Effector memory CD8-positive, alpha-beta T cell (primary cell): ENCODE measurements around the gene FBXW9.
"Not testable (repeated sequence)": the region's sequence is repeated elsewhere in the genome, so short reads cannot be mapped to it uniquely, and the experiment has no call there.

ENCODE experiments used
- ATAC-seq: fragments of 150-1000 bp; cut with Tn5 transposase; replicated peaks from 2 replicates; pipeline ENCODE4 v1.10.0; 2021; ENCODE audit warnings: mild to moderate bottlenecking, moderate library complexity
- DNase-seq, 3 experiments: peaks; one replicate each; pipeline ENCODE4 v3.0.0; 2021
- H3K27ac Mint-ChIP-seq, 2 donors: one replicate each; pipeline ENCODE4 v1.8.0; 2022; ENCODE audit warnings: mild to moderate bottlenecking in 2 of 2, mixed read lengths in 2 of 2, moderate library complexity in 2 of 2
- H3K27me3 Mint-ChIP-seq, 2 donors: one replicate each; pipeline ENCODE4 v1.8.0; 2022; ENCODE audit warnings: mixed read lengths in 2 of 2
- H3K36me3 Mint-ChIP-seq: one replicate; pipeline ENCODE4 v1.8.0; 2022; ENCODE audit warnings: mild to moderate bottlenecking, moderate library complexity, mixed read lengths; ENCODE audit not compliant: insufficient read depth
- H3K4me1 Mint-ChIP-seq, 2 donors: one replicate each; pipeline ENCODE4 v1.8.0; 2022; ENCODE audit warnings: low read depth in 2 of 2, mixed read lengths in 2 of 2
- H3K4me3 Mint-ChIP-seq, 2 donors: one replicate each; pipeline ENCODE4 v1.8.0; 2022; ENCODE audit warnings: mild to moderate bottlenecking in 2 of 2, mixed read lengths in 2 of 2, moderate library complexity in 2 of 2
- H3K9me3 Mint-ChIP-seq, 2 donors: one replicate each; pipeline ENCODE4 v1.8.0; 2022; ENCODE audit warnings: mixed read lengths in 2 of 2

Gene FBXW9

GRCh38 chr19:12685831-12686230 is 10.6 kb downstream of the FBXW9 start:
- ATAC-seq: no peak
- H3K27ac Mint-ChIP-seq: no peak overlapping the region
- H3K4me3 Mint-ChIP-seq: no peak overlapping the region
- no peaks in the 10 kb centered on the region for H3K9me3 Mint-ChIP-seq
- H3K36me3 Mint-ChIP-seq: peaks cover 26% of the 10 kb centered on the region
- no peaks in the 10 kb centered on the region for H3K27me3 Mint-ChIP-seq
- peaks cover 8 to 10% of the 10 kb centered on the region in 2 donors for H3K4me1 Mint-ChIP-seq
- DNase-seq: no peak

DNA sequence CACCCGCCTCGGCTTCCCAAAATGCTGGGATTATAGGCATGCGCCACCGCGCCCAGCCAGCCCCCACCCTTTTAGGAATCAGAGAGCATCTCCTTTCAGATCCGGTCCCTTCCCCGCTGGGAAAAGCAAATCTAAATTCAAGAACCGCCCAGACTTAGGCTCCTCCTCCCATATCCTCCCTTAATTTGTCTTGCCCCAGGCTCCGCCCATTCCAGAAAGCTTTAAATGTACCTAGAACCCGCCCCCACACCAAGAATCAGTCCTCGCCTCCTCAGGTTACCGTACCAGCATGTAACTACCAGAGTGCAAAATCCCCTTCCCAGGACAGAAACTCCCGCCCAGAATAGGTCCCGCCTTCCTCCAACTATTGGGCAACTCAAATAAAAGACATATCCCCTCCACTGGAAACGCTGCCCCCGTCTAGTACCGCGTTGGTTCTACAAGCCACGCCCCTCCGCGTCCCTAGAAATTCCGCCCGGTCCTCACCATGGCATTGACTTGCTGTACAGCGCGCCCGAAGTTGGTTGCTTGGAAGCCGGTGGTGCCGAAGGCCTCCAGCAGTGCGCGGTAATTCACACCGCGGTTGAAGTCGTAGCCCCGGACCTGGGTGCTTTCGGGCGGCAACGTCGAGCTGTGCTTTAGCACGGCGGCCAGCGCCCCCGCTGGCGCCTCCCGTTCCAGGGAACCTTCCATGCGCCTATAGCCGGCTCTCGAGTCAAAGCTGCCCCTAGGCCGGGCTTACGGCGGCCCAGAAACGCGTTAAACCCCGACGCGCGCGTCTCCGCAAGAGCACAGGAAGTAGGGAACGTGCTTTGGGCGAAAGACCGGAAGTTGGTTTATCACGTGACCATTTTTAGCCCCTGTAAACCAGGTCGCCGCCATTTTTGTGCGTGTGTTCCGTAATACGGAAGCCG is 15.1 kb downstream of the FBXW9 start, which contains the start of gene DHPS:
TSS of gene DHPS (minus strand) at position 807 of the 914 bp plus-strand sequence. CDS start at position 693, 114 bp downstream.
- Mint-ChIP-seq H3K9me3 (no peaks in the 10 kb centered on the region), H3K4me3 (peak within 1 kb of the TSS; percentile 92 to 94), H3K4me1 (peaks cover 20 to 24% of the 10 kb centered on the region in 2 donors), H3K27me3 (no peaks in the 10 kb centered on the region), H3K27ac (peak within 1 kb of the TSS; percentile 88 to 91), H3K36me3 (peaks cover 61% of the 10 kb centered on the region)
- peak; percentile 81 for ATAC-seq
- peak; percentile 83 to 90 (median 87) for DNase-seq

DNA sequence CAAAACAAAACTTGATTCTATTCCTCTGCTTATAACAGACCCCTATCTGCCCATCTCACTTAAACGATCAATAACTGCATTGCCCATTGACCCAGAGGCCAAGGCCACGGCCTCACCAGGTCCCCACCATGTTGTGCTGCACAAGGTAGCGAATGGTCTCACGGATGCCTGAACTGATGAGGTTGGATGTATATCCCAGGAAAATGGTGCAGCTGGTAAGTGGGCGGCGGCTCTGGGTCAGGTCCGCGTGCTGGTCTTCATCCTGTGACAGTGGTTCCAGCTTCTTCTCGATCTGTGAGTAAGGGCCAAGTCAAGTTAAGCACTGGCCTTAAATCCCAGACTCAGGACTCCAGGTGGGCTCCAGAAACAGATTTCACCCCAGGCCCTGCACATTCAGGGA is 16.4 kb downstream of the FBXW9 start:
- no peak for ATAC-seq

DNA sequence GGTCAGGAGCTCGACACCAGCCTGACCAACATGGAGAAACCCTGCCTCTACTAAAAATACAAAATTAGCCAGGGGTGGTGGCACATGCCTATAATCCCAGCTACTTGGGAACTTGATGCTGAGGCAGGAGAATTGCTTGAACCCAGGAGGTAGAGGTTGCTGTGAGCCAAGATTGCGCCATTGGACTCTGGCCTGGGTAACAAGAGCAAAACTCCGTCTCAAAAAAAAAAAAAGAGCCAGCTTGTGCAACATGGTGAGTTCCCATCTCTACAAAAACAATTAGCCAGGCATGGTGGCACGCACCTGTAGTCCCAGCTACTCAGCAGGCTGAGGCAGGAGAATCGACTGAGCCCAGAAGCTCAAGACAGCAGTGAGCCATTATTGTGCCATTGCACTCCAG is 18.4 kb downstream of the FBXW9 start:
- not testable (repeated sequence) for DNase-seq, ATAC-seq, H3K27me3 Mint-ChIP-seq, H3K27ac Mint-ChIP-seq, H3K4me3 Mint-ChIP-seq, H3K9me3 Mint-ChIP-seq
- H3K36me3 Mint-ChIP-seq: peaks cover 82% of the 10 kb centered on the region
- H3K4me1 Mint-ChIP-seq: peaks cover 25 to 26% of the 10 kb centered on the region in 2 donors

More for the DNA sequence above, 16.4 kb downstream of the FBXW9 start:
- no peaks in the 10 kb centered on the region for H3K27me3 Mint-ChIP-seq
- no peak for DNase-seq
- peaks cover 23 to 26% of the 10 kb centered on the region in 2 donors for H3K4me1 Mint-ChIP-seq
- peak overlapping the region in 1 of 2 donors; percentile 91 for H3K27ac Mint-ChIP-seq
- peaks cover 67% of the 10 kb centered on the region for H3K36me3 Mint-ChIP-seq
- no peaks in the 10 kb centered on the region for H3K9me3 Mint-ChIP-seq
- H3K4me3 Mint-ChIP-seq: peak overlapping the region; percentile 25 to 92

GRCh38 chr19:12676928-12677327 is 19.5 kb downstream of the FBXW9 start:
- Mint-ChIP-seq H3K4me1 (peaks cover 28 to 29% of the 10 kb centered on the region in 2 donors), H3K27ac (no peak overlapping the region)

DNA sequence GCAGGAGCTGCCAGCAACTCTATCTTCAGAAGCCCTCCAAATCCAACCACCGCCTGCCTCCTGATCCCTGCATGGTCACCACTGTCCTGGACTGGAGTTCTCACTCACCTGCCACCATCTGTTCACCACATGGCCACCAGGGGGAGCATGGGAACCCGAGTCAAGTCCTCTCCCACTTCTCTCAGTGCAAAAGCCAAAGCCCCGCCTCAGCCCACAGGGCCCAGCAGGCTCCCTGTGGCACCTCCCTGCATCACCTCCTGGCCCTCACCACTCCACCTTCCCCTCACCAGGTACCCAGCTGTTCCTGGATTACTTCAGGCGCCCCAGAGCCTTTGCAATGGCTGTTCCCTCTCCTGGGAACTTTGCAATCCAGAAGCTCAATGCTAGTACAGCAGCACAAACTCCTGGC is 20.0 kb downstream of the FBXW9 start:
- DNase-seq (peak; percentile 77 to 84 (median 81)), ATAC-seq (peak; percentile 54)
- Mint-ChIP-seq H3K36me3 (peaks cover 81% of the 10 kb centered on the region), H3K27me3 (no peaks in the 10 kb centered on the region), H3K9me3 (no peaks in the 10 kb centered on the region), H3K4me3 (peak overlapping the region in 1 of 2 donors; percentile 35), H3K4me1 (peaks cover 28 to 30% of the 10 kb centered on the region in 2 donors), H3K27ac (no peak overlapping the region)

More at GRCh38 chr19:12676928-12677327, 19.5 kb downstream of the FBXW9 start:
- ATAC-seq: no peak
- DNase-seq: no peak
- Mint-ChIP-seq H3K4me3 (peak overlapping the region in 1 of 2 donors; percentile 35), H3K27me3 (no peaks in the 10 kb centered on the region), H3K9me3 (no peaks in the 10 kb centered on the region), H3K36me3 (peaks cover 84% of the 10 kb centered on the region)

DNA sequence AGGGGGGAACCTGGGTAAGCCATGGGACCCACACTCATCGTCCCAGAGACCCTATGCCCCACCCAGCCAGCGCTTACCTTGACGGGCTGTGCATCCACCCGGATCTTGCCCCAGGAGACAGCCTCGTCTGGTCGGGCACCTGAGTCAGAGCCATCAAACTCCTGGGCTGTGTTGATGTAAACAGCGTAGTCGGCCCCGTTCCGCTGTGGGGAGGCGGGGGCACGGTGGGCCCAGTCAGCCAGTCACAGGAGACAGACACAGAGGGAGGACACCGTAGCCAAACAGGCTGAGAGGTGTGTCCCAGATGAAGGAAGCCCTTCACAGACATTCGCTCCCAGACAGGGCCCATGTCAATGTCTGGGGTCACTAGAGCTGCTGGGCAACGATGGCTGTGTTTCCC is 20.5 kb downstream of the FBXW9 start:
- ATAC-seq (no peak), DNase-seq (no peak)
- H3K36me3 Mint-ChIP-seq: peaks cover 79% of the 10 kb centered on the region
- H3K27ac Mint-ChIP-seq: no peak overlapping the region
- peaks cover 24 to 25% of the 10 kb centered on the region in 2 donors for H3K4me1 Mint-ChIP-seq
- no peaks in the 10 kb centered on the region for H3K9me3 Mint-ChIP-seq
- no peaks in the 10 kb centered on the region for H3K27me3 Mint-ChIP-seq
- no peak overlapping the region for H3K4me3 Mint-ChIP-seq

DNA sequence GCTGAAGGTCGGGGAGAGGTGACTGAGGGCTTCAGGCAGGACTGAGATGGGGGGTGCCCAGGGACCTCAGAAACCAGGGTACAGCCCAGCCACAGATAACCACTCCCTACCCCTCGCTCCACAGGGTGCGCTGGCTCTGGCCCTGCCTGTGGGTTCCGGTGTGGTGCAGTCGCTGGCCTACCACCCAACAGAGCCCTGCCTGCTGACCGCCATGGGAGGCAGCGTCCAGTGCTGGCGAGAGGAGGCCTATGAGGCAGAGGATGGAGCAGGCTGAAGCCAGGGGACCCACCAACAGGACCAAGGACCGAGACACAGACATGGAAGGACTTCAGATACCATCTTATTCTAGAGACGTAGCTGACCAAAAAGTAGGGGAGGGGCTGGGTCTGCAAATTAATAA is 21.0 kb downstream of the FBXW9 start:
- Mint-ChIP-seq H3K36me3 (peaks cover 78% of the 10 kb centered on the region), H3K4me3 (no peak overlapping the region), H3K27ac (no peak overlapping the region), H3K4me1 (peaks cover 26% of the 10 kb centered on the region in 2 donors), H3K9me3 (no peaks in the 10 kb centered on the region), H3K27me3 (no peaks in the 10 kb centered on the region)
- no peak for DNase-seq
- ATAC-seq: no peak

DNA sequence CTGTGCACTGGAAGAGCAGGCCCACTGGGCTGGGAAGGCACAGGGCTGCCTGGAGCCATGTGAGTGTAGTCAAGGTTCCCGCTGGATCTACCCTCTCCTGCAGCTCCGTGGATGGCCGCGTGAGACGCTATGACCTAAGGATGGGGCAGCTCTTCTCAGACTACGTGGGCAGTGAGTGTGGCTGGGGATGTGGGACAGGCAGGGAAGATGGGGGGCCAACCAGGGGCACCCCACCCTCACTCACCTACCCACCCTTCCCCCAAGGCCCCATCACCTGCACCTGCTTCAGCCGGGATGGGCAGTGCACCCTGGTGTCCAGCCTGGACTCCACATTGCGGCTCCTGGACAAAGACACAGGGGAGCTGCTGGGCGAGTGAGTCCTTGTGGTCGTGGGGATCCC is 23.7 kb downstream of the FBXW9 start:
- H3K36me3 Mint-ChIP-seq: peaks cover 66% of the 10 kb centered on the region
- no peaks in the 10 kb centered on the region for H3K9me3 Mint-ChIP-seq
- peaks cover 32 to 41% of the 10 kb centered on the region in 2 donors for H3K4me1 Mint-ChIP-seq
- H3K27ac Mint-ChIP-seq: peak overlapping the region in 1 of 2 donors; percentile 5
- ATAC-seq (no peak), DNase-seq (no peak)
- H3K27me3 Mint-ChIP-seq: no peaks in the 10 kb centered on the region
- no peak overlapping the region for H3K4me3 Mint-ChIP-seq

DNA sequence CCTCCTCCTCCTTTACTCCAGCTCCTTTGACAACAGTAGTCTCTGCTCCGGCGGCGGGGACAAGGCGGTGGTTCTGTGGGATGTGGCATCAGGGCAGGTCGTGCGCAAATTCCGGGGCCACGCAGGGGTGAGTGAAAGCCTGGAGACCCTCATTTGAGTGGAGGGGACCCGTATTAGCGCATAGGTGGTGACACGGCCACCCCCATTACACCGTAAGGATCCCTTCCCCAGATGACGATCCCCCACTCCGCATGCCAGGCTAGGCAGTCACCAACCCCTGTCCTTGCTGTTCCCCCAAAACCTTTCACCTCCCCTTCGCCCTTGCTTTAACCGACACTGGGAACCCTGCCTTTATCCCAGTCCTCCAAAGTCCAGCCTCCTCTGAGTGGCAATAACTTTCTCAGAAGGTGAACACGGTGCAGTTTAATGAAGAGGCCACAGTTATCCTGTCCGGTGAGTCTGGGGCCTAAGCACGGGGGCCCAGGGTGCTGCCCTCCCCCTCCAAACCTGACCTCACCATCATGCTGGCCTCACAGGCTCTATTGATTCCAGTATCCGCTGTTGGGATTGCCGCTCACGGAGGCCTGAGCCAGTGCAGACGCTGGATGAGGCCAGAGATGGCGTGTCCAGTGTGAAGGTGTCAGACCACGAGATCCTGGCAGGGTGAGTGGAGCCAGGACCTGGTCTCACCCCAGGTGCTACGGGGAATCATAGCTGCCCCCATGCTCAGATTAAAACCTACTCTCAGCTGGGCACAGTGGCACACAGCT is 26.1 kb downstream of the FBXW9 start:
- peak overlapping the region; percentile 96 to 97 for H3K4me3 Mint-ChIP-seq
- H3K9me3 Mint-ChIP-seq: no peaks in the 10 kb centered on the region
- H3K36me3 Mint-ChIP-seq: peaks cover 59% of the 10 kb centered on the region
- no peaks in the 10 kb centered on the region for H3K27me3 Mint-ChIP-seq
- H3K27ac Mint-ChIP-seq: peak overlapping the region; percentile 98 to 99
- DNase-seq (no peak), ATAC-seq (no peak)
- H3K4me1 Mint-ChIP-seq: peaks cover 38 to 49% of the 10 kb centered on the region in 2 donors

DNA sequence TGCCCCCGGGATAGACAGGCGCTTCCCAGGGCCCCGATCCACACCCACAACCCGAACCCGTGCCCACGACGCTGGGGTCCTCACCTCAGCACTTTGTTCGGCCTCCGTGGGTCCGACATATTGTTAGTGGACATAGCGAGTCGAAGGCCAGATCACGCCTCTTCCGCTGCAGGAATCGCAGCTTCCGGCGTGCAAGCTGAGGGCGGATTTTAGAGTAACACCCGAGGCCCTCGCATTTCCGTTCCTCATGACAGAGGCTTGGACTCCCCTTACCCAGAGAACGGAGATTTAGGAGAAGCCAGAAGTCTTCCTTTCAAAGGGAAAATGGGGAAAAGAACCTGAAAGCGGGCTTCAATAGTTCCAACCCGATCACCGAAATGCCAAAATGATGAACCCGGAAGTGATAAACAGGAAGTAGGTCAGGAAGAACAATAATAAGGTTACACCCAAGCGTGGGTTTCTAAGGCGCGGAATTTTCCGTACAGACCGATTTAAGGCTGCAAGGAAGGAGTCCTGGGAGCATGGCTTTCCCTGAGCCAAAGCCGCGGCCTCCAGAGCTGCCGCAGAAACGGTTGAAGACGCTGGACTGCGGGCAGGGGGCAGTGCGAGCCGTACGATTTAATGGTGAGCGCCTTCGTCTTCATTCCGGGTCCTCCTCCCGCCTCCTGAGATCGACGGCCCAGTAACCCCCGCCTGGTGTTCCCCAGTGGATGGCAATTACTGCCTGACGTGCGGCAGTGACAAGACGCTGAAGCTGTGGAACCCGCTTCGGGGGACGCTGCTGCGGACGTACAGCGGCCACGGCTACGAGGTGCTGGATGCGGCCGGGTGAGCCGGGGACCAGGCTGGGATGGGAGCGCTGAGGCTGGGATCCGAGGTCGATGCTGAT is 26.9 kb downstream of the FBXW9 start:
- H3K27ac Mint-ChIP-seq: peak overlapping the region; percentile 98 to 99
- H3K9me3 Mint-ChIP-seq: no peaks in the 10 kb centered on the region
- ATAC-seq (peak; percentile 37), DNase-seq (peak; percentile 72 to 83 (median 73))
- peaks cover 55% of the 10 kb centered on the region for H3K36me3 Mint-ChIP-seq
- H3K4me1 Mint-ChIP-seq: peaks cover 43 to 54% of the 10 kb centered on the region in 2 donors
- H3K4me3 Mint-ChIP-seq: peak overlapping the region; percentile 96 to 97
- H3K27me3 Mint-ChIP-seq: no peaks in the 10 kb centered on the region

GRCh38 chr19:12668932-12669269 is 27.5 kb downstream of the FBXW9 start:
- ATAC-seq: peak; percentile 56
- Mint-ChIP-seq H3K4me1 (peaks cover 43 to 56% of the 10 kb centered on the region in 2 donors), H3K36me3 (peaks cover 52% of the 10 kb centered on the region), H3K27ac (peak overlapping the region; percentile 98 to 99), H3K4me3 (peak overlapping the region; percentile 96 to 97), H3K27me3 (no peaks in the 10 kb centered on the region), H3K9me3 (no peaks in the 10 kb centered on the region)
- DNase-seq: peak; percentile 63 to 73 (median 69)
